NCI-H2196 treated with DMSO at 0.1 percent for 48 hours (cell line): ENCODE measurements around the gene TMEM88.
"Not testable (repeated sequence)": the region's sequence is repeated elsewhere in the genome, so short reads cannot be mapped to it uniquely, and the experiment has no call there.

Source experiments
- DNase-seq: peaks from one replicate; lab custom pipeline; 2025; ENCODE audit not compliant: unreplicated experiment; lab: John Stamatoyannopoulos, UW

TMEM88 gene, protein sequence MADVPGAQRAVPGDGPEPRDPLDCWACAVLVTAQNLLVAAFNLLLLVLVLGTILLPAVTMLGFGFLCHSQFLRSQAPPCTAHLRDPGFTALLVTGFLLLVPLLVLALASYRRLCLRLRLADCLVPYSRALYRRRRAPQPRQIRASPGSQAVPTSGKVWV

DNA sequence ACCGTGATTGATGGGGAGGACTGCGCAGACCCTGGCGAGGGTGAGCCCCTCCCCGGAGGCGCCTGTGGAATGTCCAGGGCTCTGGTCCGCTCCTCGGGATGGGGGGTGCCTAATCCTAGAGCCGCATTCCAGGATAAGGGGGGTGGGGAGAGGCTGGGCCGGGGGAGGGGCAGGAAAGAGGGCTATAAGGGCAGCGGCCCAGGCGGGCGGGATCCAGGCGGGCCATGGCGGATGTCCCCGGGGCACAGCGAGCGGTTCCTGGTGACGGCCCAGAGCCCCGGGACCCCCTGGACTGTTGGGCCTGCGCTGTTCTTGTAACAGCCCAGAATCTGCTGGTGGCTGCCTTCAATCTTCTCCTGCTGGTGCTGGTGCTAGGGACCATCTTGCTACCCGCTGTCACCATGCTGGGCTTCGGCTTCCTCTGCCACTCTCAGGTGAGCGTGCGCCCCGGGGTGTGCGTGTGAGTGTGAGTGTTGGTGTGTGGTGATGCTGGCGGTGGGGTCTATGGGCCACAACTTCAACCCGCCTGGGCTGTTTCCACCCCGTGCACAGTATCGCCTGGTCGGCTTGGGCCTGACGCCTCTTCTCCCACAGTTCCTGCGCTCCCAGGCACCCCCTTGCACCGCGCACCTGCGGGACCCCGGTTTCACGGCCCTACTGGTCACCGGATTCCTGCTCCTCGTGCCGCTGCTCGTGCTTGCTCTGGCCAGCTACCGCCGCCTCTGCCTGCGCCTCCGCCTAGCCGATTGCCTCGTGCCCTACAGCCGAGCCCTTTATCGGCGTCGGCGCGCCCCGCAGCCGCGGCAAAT lies at the start of gene TMEM88:
TMEM88 (plus strand) TSS at position 216 of the 809 bp plus-strand sequence; CDS start at position 225, 9 bp downstream.
- DNase-seq, result no peak

DNA sequence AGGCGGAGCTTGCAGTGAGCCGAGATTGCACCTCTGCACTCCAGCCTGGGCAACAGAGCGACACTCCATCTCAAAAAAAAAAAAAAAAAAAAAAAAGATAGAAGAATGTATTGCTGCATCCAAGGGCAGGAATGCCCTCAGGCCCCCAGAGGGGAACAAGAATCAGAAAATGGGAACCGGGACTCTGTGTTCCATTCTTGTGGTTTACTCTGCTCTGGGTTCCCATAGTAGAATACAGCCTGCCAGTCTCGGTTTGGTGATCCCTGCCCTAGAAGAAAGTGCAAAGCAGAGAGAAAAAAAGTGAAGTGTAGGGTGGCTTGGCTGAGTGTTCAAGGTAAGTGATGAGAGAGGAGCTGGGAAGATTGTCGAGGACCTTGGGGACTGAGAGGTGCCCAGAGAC lies 48.3 kb upstream of the TMEM88 start:
- no peak for DNase-seq

DNA sequence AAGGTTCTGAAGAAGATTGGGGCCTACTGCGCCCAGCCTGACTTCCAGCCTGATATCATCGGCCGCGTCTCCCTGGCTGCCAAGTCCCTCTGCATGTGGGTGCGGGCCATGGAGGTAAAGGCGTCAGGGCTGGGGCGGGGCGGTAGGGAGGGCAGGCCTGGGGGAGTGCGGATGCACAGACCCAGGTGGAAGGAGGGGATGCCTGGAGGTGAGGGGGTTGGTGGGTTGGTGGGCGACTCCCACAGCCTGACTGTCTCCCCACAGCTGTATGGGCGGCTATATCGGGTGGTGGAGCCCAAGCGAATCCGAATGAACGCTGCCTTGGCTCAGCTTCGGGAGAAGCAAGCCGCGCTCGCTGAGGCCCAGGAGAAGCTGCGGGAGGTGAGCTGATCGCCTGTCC lies 47.7 kb upstream of the TMEM88 start:
- DNase-seq, result no peak

DNA sequence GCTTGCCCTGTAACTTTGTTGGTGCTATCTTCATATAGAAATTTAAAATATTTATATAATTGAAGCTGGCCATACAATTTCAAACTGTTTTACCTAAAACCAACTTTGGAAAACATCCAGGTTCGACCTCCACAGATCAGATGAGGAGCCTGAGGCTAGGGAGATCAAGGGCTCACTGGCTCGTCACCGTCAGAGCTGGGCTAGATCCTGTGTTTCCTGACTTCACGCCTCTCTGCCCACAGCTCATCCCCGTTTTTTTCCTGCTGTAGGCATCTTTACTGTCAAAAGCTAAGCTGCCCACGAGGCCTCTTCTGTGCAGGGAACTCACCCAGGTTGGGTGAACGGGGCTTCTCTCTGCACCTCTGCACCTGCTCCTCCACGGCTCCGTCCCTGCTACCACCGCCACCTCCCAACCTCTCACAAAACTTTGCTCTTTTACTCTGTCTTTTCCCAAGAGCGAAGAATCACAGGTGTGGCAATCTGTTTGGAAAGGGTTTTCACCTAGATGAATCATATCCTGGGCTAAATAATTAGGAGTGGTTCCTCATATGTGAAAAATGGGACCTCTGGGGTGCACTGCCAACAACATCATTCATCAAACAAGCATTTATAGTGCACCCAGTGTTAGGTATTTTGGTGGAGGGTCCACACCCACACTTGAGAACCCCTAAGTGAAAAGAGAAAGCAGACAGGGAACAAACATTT lies 45.6 kb upstream of the TMEM88 start:
- no peak for DNase-seq

DNA sequence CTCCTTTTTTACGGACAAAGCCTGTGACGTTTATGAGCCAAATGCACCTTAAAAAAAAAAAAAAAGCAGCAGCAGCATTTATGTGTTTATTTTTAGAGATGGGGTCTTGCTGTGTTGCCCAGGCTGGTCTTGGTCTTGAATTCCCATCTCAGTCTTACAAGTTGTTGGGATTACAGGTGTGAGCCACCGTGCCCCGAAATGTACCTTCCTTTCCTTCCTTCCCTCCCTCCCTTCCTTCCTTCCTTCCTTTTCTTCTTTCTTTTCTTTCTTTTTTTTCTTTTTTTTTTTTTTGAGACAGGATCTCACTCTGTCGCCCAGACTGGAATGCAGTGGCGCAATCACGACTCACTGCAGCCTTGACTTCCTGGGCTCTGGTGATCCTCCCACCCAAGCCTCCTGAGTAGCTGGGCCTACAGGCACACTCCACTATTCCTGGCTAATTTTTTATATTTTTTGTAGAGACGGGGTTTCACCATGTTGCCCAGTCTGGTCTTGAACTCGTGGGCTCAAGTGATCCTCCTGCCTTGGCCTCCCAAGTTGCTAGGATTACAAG lies 45.0 kb upstream of the TMEM88 start:
- DNase-seq, result not testable (repeated sequence)

DNA sequence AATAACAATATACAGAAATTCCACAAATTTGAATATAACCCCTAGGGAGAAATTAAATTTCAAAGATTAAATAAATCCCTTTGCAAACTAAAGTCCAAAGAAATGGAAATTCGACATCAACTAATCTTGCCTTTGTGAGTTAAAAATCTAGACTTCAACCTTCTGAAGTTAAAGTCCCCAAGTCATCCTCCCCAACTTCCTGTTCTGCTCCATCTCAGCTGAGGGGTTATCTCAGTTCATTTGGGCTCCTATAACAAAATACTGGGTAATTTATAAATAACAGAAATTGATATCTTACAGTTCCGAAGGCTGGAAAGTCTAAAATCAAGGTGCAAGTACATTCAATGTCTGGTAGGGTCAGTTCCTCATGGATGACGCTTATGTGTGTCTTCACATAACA lies 43.6 kb upstream of the TMEM88 start:
- no peak for DNase-seq

DNA sequence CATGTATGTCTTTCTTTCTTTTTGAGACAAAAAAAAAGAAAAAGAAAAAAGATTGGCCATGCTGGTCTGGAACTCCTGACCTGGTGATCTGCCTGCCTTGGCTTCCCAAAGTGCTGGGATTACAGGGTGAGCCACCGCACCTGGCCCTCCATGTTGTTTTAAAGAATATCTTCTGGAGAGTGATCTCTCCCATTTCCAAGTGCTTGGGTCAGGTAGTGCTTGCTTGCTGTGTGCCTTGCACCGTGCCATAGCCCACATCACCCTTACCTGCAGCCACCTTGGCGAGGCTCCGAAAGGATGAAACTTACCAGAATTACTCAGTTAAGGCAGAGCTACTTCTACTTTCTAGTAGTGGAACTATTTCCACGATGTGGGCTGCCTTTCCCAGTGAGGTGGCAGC lies 39.9 kb upstream of the TMEM88 start:
- DNase-seq, result no peak

DNA sequence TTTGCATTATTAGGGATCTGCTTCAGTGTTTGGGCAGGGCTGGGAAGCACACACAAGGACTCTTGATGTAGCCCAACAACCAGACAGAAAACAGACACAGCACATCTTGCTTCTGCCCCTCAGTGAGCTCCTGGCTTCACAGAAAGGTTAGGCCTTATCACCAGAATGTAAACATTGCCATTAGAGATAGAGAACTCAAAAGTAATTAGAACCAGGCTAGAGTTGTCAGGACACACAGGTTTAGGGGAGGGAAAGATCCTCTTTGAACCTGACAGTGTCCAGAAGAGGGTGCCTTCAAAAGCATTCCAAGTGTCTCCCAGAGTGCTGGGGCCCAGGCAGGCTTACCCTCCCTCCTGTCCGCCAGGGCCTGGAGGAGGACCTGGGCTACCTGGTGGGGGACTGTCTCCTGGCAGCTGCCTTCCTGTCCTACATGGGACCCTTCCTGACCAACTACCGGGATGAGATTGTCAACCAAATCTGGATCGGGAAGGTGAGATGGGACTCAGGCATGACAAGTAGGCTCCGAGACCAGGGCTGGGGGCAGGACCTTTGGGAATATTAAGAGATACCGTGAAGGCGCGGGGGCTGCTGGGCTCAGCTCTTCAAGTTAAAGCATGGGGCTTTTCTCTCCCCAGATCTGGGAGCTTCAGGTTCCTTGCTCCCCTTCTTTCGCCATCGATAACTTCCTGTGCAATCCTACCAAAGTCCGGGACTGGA lies 37.8 kb upstream of the TMEM88 start:
- no peak for DNase-seq

DNA sequence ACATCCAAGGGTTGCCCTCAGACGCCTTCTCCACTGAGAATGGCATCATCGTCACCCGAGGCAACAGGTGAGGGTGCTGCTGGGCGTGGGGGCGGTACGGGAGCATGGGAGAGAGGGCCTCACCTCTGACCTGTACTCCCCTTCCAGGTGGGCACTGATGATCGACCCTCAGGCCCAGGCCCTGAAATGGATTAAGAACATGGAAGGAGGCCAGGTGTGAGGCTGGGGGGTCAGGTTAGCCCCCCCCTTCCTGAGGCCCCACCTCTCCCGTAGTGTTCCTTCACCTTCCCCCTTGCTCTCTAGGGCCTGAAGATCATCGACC lies 37.3 kb upstream of the TMEM88 start:
- no peak for DNase-seq

DNA sequence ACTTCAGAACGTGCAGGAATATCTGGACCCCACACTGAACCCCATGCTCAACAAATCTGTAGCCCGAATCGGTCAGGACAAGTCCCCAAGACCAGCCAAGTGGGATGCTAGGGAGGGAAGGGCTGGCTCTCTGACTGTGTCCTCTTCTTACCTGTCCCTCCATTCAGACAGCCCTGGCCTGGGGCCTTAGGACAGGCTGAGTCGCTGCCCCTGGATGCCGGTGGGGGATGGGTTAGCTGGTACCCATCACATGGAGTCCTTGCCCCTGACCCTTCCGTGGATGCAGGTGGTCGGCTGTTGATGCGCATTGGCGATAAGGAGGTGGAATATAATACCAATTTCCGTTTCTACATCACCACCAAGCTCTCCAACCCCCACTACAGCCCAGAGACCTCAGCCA lies 36.8 kb upstream of the TMEM88 start:
- no peak for DNase-seq

DNA sequence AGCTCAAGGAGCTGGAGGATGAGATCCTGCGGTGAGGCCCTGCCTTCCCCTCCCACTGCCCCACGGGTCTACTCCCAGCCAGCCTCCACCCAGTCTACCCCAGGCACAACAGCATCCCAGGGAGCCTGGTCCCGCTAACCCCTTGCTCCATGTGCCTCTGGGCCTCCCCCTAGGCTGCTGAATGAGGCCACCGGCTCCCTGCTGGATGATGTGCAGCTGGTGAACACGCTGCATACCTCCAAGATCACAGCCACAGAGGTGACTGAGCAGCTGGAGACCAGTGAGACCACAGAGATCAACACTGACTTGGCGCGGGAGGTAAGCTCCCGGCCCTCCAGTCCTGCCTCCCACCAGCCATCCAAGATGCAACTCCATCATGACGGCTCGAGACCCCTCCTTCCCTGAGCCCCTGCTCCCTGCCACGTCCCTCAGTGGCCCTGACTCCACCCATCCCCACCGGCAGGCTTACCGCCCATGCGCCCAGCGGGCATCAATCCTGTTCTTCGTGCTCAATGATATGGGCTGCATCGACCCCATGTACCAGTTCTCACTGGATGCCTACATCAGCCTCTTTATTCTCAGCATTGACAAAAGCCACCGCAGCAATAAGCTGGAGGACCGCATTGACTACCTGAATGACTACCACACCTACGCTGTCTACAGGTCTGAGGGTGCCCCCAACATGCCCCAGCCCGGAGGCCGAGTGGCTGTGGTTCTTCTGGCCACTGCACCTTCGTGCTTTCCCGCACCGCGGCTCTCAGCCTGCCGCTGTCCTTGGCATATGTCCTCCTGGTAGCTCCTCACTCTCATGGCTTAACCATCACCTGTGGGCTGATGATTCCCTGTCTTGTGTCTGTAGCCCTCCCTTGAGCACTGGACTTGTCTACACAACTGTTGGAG lies 35.9 kb upstream of the TMEM88 start:
- no peak for DNase-seq

DNA sequence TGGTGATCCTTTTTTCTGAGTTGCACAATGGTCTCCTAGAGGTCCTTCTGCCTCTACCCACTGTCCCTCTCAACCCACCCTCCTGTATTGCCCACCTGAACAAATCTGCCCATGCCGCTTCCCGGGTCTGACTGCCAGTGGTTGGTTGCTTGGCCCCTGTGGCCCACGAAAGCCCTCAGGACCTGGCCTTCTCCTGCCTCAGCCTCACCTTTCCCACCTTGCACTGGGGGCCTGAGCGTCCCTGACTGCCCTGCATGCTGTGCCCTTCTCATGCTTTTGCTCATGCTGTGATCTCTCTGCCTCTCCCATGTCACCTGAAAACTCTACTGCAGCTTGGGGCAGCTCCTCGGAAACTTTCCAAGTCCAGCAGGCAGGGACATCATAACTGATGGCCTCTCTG lies 34.6 kb upstream of the TMEM88 start:
- DNase-seq, result no peak

DNA sequence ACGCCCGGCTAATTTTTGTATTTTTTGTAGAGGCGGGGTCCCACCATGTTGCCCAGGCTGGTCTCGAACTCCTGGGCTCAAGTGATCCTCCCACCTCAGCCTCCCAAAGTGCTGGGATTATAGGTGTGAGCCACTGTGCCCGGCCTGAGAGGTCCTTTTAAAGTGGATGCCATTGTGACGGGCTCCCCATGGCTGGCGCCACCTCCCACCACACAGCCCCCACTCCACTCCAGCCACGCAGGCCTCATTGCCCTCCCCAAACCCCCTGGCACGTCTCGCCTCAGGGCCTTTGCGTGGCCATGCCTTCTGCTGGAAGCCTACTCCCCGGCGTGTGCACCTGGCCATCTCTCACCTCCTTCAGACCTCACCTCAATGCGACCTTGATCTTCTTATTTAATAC lies 32.7 kb upstream of the TMEM88 start:
- no peak for DNase-seq

DNA sequence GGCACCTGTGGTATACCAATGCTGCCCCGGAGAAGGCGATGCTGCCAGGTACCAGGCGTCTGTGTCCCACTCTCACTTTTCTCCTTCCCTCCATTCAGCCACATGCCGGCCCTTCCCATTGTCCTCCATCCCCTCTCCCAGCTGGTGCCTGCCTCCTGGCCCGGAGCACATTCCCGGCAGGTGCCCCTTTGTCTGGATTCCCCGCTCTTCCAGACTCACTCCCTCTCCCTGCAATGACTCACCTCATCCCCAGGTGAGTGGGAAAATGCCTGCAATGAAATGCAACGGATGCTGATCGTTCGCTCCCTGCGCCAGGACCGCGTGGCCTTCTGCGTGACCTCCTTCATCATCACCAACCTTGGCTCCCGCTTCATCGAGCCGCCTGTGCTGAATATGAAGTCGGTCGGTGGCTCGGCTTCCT lies 31.3 kb upstream of the TMEM88 start:
- DNase-seq, result no peak

DNA sequence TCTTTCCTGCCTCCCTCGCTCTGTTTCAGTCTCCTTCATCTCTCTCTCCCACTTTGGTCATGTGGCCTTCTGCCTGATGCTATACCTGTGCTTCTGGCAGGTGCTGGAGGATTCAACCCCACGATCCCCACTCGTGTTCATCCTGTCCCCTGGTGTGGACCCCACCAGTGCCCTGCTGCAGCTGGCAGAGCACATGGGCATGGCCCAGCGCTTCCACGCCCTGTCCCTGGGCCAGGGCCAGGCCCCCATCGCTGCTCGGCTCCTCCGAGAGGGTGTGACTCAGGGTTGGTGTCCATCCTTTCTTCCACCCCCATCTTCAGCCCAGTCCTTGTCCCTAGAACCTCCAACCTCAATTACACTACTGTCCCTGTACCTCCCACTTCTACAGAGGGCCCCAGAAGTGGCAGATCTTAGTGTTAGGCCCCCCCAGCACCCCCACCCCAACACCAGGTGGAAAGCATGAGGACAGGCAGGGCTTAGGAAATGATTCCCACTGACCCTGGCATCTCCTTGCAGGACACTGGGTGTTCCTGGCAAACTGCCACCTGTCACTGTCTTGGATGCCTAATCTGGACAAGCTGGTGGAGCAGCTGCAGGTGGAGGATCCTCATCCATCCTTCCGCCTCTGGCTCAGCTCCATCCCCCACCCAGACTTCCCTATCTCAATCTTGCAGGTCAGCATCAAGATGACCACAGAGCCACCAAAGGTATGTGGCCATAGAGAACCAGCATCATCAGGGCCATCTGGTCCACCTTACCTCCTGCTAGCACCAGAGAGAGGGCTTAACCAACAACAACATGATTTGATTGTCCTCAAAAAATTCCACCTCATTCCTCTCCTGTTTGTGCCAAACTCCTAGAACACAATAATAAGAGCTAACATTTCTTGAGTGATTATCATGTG lies 30.6 kb upstream of the TMEM88 start:
- DNase-seq, result no peak

DNA sequence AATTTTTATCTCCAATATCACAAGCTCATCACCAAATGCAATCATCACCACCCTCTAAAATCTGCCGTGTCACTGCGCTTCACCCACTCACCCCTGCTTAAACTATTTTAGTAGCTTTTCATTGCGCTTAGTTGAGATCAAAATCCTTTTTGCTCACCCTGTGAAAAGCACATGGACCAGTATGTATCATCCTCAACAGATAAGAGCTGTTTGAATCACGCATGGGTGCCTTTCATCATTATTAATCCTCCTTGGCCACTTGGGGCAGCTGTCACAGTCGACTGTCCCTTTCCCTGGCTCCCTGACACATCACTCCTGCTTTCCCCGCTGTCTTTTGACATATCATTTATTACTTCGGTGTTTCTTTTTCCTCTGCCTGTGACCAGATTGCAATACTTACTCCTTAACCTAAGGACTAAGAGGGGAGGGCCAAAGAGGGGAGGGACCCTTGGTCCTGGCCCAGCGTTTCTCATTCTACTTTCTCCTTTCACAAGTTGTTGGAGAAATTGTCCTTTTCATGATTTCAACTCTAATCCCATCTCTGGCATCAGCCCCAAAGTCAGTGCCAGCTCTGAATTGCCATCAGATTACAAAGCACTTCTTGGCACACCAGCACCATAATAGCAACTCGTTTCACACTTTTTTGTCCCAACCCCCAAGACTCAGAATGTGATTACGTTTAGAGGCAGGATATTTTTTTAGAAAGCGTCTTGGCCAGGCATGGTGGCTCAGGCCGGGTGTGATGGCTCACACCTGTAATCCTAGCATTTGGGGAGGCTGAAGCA lies 29.5 kb upstream of the TMEM88 start:
- DNase-seq, result no peak

DNA sequence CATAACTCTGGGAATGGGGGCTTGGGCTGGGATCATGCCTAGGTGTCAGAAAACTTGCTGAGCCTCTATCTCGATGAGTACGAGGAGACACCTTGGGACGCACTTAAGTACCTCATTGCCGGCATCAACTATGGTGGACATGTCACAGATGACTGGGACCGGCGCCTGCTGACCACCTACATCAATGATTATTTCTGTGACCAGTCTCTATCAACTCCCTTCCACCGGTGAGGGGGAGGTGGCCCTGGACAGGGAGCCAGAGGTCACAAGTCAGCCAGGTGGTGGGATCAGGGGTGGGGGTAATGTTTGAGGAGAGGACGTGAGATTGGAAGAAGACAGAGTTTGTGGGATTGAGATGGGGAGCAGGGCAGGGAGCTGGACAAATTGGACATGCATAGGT lies 24.2 kb upstream of the TMEM88 start:
- DNase-seq, result no peak

DNA sequence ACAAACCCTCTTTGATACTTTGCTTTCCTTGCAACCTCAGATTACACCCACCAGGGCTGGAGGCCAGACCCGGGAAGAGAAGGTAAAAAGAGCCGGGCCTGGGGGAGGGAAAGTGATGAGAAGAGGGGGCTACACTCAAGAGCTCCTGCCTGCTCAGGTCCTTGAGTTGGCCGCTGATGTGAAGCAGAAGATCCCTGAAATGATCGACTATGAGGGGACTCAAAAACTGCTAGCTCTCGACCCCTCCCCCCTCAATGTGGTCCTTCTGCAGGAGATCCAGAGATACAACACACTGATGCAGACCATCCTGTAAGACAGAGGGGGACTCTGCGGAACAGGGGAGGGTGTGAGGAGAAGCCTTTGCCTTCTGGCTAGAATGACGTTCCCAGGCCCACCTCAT lies 23.6 kb upstream of the TMEM88 start:
- DNase-seq, result no peak

DNA sequence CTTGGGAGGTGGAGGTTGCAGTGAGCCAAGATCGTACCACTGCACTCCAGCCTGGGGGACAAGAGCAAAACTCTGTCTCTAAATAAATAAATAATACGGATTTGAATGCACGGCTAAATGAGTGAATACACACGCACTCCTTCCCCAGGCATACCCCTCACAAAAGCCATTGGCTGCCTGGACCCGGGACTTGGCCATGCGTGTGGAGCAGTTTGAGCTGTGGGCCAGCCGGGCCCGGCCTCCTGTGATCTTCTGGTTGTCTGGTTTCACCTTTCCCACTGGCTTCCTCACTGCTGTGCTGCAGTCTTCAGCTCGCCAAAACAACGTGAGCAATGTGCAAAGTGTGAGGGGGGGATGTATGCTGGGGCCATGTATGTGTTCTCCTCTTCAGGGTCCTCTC lies 22.4 kb upstream of the TMEM88 start:
- DNase-seq, result no peak
